Prostate gland (tissue), 2 donors: ENCODE results near the gene EPHA2.

Source experiments
- POLR2A ChIP-seq: fragments of 450-650 bp; IDR thresholded peaks from one replicate; pipeline ENCODE4 v1.6.1; 2016; ENCODE audit warnings: antibody characterized with exemption, mild to moderate bottlenecking
- TF ChIP-seq, protein P1 (sequence below), 4 experiments: fragments of 200-600 bp in 2 of 4; fragments of 450-650 bp in 2 of 4; sonication (generic) in 2 of 4; IDR thresholded peaks; 1 replicate in 3 of 4; 2 replicates in 1 of 4; pipeline ENCODE4 v1.5.1; 2016 to 2019; ENCODE audit warnings: antibody characterized with exemption in 4 of 4, mild to moderate bottlenecking in 2 of 4, moderate library complexity in 2 of 4

DNA sequence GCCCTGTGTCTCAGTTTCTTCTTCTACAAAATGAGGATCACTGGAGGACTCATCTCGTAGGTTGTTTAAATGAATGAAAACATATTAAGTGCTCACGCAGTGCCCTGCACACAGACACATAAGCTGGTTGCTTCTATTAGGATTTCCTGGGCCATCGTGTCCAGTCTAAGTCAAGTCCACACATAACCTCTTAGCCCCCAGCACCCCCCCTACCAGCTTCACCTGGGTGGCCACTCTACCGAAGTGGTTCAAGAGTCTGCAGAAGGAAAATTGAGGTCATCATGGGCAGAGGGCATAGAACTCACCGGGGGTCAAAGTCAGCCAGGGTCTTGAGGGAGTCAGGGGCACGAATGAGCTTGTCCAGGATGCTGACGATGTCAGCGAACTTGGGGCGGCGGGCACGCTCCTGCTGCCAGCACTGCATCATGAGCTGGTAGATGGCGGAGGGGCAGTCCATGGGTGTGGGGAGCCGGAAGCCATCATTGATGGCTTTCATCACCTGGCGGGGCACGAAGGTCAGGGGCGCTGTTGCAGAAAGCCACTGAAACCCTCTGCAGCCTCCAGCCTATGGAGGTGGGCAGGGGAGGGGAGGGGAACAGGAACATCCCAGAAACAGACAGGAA lies 25.8 kb downstream of the EPHA2 start:
- TF ChIP-seq, protein P1, sequence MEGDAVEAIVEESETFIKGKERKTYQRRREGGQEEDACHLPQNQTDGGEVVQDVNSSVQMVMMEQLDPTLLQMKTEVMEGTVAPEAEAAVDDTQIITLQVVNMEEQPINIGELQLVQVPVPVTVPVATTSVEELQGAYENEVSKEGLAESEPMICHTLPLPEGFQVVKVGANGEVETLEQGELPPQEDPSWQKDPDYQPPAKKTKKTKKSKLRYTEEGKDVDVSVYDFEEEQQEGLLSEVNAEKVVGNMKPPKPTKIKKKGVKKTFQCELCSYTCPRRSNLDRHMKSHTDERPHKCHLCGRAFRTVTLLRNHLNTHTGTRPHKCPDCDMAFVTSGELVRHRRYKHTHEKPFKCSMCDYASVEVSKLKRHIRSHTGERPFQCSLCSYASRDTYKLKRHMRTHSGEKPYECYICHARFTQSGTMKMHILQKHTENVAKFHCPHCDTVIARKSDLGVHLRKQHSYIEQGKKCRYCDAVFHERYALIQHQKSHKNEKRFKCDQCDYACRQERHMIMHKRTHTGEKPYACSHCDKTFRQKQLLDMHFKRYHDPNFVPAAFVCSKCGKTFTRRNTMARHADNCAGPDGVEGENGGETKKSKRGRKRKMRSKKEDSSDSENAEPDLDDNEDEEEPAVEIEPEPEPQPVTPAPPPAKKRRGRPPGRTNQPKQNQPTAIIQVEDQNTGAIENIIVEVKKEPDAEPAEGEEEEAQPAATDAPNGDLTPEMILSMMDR (IDR thresholded peaks at IDR 0.05), result no peak
- TF ChIP-seq POLR2A, result no peak
